ENCODE results near the gene MITF. TPM values are rescaled to one million over a fixed set of nuclear protein-coding genes. Genes with fewer than 3 reads are reported as not detected.
A peak's percentile ranks its signal among the peaks of the same experiment; 100 is the strongest.

The MITF gene
- total RNA-seq, 2 donors from 2014 or later = 9.3 to 12.2 TPM

GRCh38 chr3:69761896-69762767 lies 22.9 kb downstream of the MITF start:
- Histone ChIP-seq H3K27me3 (no peaks in the 10 kb centered on the region), H3K36me3 (replicated peaks in 1 of 2; ENCODE audit: insufficient read depth in 1 of 2, low read depth in 2 of 2) (no peaks in the 10 kb centered on the region), H3K4me3 (no peak overlapping the region), H3K4me1 (peaks cover 49% of the 10 kb centered on the region), H3K9me3 (no peaks in the 10 kb centered on the region), H3K27ac (no peak overlapping the region)
- TF ChIP-seq CTCF (IDR thresholded peaks at IDR 0.05) (no peak), POLR2A (IDR thresholded peaks at IDR 0.05) (no peak)
- intact Hi-C loops (cut with DNase I) = no loop called here
- DNase-seq = no peak
- WGBS, 2 donors = 63 to 69% methylated on average over 2 of the region's 2 CpGs
- ATAC-seq = no peak

GRCh38 chr3:69762768-69763229 lies 23.5 kb downstream of the MITF start:
- H3K27ac ChIP-seq = no peak overlapping the region
- intact Hi-C loops (cut with DNase I) = no loop called here

GRCh38 chr3:69763458-69763857 lies 24.2 kb downstream of the MITF start:
- no peak for DNase-seq
- 56 to 67% methylated on average over 8 of the region's 8 CpGs for WGBS, 2 donors
- Histone ChIP-seq H3K36me3 (replicated peaks in 1 of 2; ENCODE audit: insufficient read depth in 1 of 2, low read depth in 2 of 2) (no peaks in the 10 kb centered on the region), H3K27ac (no peak overlapping the region), H3K27me3 (no peaks in the 10 kb centered on the region), H3K9me3 (no peaks in the 10 kb centered on the region), H3K4me1 (peaks cover 48% of the 10 kb centered on the region), H3K4me3 (no peak overlapping the region)
- no peak for ATAC-seq
- TF ChIP-seq CTCF (IDR thresholded peaks at IDR 0.05) (no peak), POLR2A (IDR thresholded peaks at IDR 0.05) (no peak)
- intact Hi-C loops (cut with DNase I) = no loop called here

More at GRCh38 chr3:69762768-69763229, 23.5 kb downstream of the MITF start:
- Histone ChIP-seq H3K36me3 (replicated peaks in 1 of 2; ENCODE audit: insufficient read depth in 1 of 2, low read depth in 2 of 2) (no peaks in the 10 kb centered on the region), H3K9me3 (no peaks in the 10 kb centered on the region), H3K27me3 (no peaks in the 10 kb centered on the region), H3K4me1 (peaks cover 53% of the 10 kb centered on the region), H3K4me3 (no peak overlapping the region)
- WGBS, 2 donors = 53 to 67% methylated on average over 1 of the region's 1 CpG
- TF ChIP-seq POLR2A (IDR thresholded peaks at IDR 0.05) (no peak), CTCF (IDR thresholded peaks at IDR 0.05) (no peak)
- no peak for ATAC-seq
- no peak for DNase-seq

- TF ChIP-seq POLR2A (IDR thresholded peaks at IDR 0.05) (no peak), CTCF (IDR thresholded peaks at IDR 0.05) (no peak)
- no peak for DNase-seq
- H3K4me3 ChIP-seq = no peak overlapping the region
- no peaks in the 10 kb centered on the region for H3K27me3 ChIP-seq
- H3K27ac ChIP-seq = peak overlapping the region in 1 of 4 donors; percentile 46
- H3K36me3 ChIP-seq (replicated peaks in 1 of 2; ENCODE audit: insufficient read depth in 1 of 2, low read depth in 2 of 2) = no peaks in the 10 kb centered on the region
- WGBS, 2 donors = 38 to 42% methylated on average over 3 of the region's 3 CpGs
- H3K4me1 ChIP-seq = peaks cover 45% of the 10 kb centered on the region
- H3K9me3 ChIP-seq = no peaks in the 10 kb centered on the region
- intact Hi-C loops (cut with DNase I) = no loop called here
- ATAC-seq = no peak
Measured at GRCh38 chr3:69764121-69764741, 25.0 kb downstream of the MITF start.
